Activated T-cell treated with anti-CD3 and anti-CD28 coated beads, Interleukin-2, amount 50 U/mL, for 24 hours (primary cell): ENCODE measurements around the gene ACTL10.

ENCODE experiments used
- DNase-seq: peaks from one replicate; pipeline ENCODE4 v3.0.0-alpha.2; 2020
- H3K27ac Mint-ChIP-seq: 2 replicates; pipeline ENCODE4 v1.8.0; 2020; ENCODE audit warnings: mild to moderate bottlenecking, mixed read lengths
- H3K27me3 Mint-ChIP-seq: 2 replicates; pipeline ENCODE4 v1.8.0; 2020; ENCODE audit warnings: mixed read lengths
- H3K36me3 Mint-ChIP-seq: 2 replicates; pipeline ENCODE4 v1.8.0; 2020; ENCODE audit warnings: low read depth, mixed read lengths
- H3K4me1 Mint-ChIP-seq: 2 replicates; pipeline ENCODE4 v1.8.0; 2020; ENCODE audit warnings: low read depth, mixed read lengths
- H3K4me3 Mint-ChIP-seq: 2 replicates; pipeline ENCODE4 v1.8.0; 2020; ENCODE audit warnings: mild to moderate bottlenecking, moderate library complexity, mixed read lengths
- H3K9me3 Mint-ChIP-seq: 2 replicates; pipeline ENCODE4 v1.8.0; 2020; ENCODE audit warnings: mixed read lengths

The ACTL10 gene

DNA sequence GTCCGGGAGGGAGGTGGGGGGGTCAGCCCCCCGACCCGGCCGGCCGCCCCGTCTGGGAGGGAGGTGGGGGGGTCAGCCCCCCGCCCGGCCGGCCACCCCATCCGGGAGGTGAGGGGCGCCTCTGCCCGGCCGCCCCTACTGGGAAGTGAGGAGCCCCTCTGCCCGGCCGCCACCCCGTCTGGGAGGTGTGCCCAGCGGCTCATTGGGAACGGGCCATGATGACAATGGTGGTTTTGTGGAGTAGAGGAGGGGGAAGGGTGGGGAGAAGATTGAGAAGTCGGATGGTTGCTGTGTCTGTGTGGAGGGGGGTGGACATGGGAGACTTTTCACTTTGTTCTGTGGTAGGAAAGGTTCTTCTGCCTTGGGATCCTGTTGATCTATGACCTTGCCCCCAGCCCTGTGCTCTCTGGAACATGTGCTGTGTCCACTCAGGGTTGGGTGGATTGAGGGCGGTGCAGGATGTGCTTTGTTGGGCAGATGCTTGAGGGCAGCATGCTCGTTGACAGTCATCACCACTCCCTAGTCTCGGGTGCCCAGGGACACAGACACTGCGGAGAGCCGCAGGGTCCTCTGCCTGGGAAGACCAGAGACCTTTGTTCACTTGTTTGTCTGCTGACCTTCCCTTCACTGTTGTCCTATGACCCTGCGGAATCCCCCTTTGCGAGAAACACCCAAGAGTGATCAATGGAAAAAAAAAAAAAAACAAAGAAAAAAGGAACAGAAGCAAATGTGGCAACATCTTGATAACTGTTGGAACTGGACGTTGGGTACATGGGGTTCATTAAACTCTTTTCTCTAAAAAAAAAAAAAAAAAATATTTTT is 35.1 kb downstream of the ACTL10 start:
- Mint-ChIP-seq H3K9me3 (no peaks in the 10 kb centered on the region), H3K36me3 (peaks cover 8% of the 10 kb centered on the region), H3K27ac (no peak overlapping the region), H3K4me3 (no peak overlapping the region), H3K4me1 (no peaks in the 10 kb centered on the region), H3K27me3 (no peaks in the 10 kb centered on the region)
- DNase-seq: no peak

DNA sequence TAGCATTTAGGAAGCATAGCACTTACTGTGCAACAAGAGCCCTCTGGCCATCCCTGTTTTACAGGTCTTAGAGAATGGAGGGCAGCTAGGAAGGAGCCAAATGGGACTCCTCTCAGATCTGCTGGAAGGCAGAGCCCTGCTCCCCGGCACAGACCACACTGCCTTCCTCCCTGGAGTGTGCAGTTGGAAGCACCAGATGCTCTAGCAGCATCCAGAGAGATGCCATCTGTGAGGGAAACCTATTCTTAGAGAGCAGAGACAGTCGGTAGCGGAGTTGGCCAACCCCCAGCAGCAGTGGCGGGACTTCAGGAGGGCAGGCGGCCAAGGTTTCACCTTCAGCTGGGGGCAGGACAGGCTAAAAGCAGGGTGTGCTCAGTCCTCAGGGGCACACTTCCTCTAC is 36.1 kb downstream of the ACTL10 start:
- no peaks in the 10 kb centered on the region for H3K27me3 Mint-ChIP-seq
- no peaks in the 10 kb centered on the region for H3K4me1 Mint-ChIP-seq
- H3K9me3 Mint-ChIP-seq: no peaks in the 10 kb centered on the region
- peaks cover 18% of the 10 kb centered on the region for H3K36me3 Mint-ChIP-seq
- no peak overlapping the region for H3K4me3 Mint-ChIP-seq
- H3K27ac Mint-ChIP-seq: no peak overlapping the region
- no peak for DNase-seq

DNA sequence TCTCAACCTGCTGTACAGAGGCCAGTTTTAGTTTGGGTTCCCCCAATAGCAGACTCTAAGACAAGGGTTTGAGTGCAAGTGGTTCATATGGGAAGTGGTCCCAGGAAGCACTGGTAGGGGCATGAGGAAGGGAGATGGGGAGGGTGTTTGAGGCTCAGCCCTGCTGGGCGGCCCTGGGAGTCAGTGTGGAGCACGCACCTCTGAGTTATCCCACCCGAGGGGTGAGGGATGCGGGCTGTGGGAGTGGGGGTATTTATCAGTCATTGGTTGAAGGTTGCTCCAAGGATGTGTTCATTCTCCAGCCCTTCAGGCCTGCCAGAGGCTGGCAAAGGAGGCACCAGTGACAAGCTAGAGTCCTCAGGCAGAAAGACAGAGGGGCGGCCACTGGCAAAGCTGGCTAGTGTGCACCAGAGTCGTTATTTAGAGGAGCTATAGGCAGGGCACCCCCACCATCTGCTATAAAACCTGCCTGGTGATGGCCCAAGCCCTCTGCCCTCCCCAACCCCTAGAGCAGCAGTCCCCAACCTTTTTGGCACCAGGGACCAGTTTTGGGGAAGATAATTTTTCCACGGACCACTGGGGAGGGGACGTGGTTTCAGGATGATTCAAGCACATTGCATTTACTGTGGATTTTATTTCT is 36.9 kb downstream of the ACTL10 start:
- peaks cover 19% of the 10 kb centered on the region for H3K36me3 Mint-ChIP-seq
- no peaks in the 10 kb centered on the region for H3K27me3 Mint-ChIP-seq
- no peaks in the 10 kb centered on the region for H3K4me1 Mint-ChIP-seq
- H3K9me3 Mint-ChIP-seq: no peaks in the 10 kb centered on the region
- DNase-seq: no peak
- no peak overlapping the region for H3K4me3 Mint-ChIP-seq
- no peak overlapping the region for H3K27ac Mint-ChIP-seq

DNA sequence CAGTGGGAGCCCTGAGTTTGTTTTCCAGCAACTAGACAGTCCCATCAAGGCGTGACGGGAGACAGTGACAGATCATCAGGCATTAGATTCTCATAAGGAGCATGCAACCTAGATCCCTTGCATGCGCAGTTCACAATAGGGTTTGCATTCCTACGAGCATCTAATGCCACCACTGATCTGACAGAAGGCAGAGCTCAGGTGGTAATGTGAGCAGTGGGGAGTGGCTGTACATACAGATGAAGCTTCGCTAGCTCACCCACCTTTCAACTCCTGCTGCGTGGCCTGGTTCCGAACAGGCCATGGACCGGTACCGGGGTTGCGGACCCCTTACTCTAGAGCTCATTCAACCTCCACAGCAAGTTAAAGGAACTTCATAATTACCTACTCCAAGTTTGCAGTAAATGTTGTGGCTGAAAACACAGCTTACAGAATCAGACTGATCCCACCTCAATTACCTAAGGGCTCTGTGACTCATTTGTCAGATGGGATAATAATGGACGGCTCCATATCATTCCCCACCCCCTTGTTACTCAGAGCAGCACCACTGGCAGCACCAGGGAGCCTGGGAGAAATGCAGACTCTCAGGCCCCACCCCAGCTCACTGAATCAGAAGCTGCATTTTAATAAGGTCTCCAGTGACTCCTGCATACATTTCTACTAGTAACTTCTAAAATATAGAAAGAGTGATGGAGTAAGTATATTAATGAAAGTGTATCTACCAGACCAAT is 37.6 kb downstream of the ACTL10 start:
- peaks cover 4% of the 10 kb centered on the region for H3K4me1 Mint-ChIP-seq

DNA sequence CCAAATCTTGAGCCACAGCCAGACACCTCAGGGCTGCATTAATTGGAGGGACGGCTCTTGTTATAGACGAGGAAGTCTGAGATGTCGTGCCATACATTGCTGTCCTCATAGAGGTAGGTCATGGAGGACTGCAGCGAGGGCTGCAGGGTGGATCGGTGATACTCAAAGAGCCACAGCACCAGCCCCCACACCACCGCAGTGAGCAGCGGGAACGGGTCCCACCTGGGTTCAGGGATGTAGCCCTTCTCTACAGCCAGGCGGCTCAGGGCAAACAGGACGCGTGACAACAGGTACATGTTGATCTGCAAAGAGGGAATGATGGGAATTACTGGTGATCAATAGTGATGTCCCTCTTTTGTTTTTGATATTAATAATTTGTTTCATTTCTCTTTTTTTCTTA is 40.9 kb downstream of the ACTL10 start:
- Mint-ChIP-seq H3K4me3 (no peak overlapping the region), H3K9me3 (no peaks in the 10 kb centered on the region), H3K27me3 (no peaks in the 10 kb centered on the region), H3K27ac (peak overlapping the region; percentile 59), H3K36me3 (peaks cover 38% of the 10 kb centered on the region), H3K4me1 (peaks cover 18% of the 10 kb centered on the region)
- DNase-seq: no peak

More for the DNA sequence above, 37.6 kb downstream of the ACTL10 start:
- no peak for DNase-seq
- Mint-ChIP-seq H3K9me3 (no peaks in the 10 kb centered on the region), H3K4me3 (no peak overlapping the region), H3K27ac (no peak overlapping the region), H3K36me3 (peaks cover 19% of the 10 kb centered on the region), H3K27me3 (no peaks in the 10 kb centered on the region)

- Mint-ChIP-seq H3K27ac (peak overlapping the region; percentile 85), H3K9me3 (no peaks in the 10 kb centered on the region), H3K27me3 (no peaks in the 10 kb centered on the region), H3K4me1 (peaks cover 18% of the 10 kb centered on the region), H3K36me3 (peaks cover 50% of the 10 kb centered on the region), H3K4me3 (no peak overlapping the region)
- DNase-seq: no peak
These were observed 42.7 kb downstream of the ACTL10 start for GRCh38 chr20:33709398-33709797.

- H3K27ac Mint-ChIP-seq: no peak overlapping the region
These were observed 43.3 kb downstream of the ACTL10 start for GRCh38 chr20:33709905-33710541.

DNA sequence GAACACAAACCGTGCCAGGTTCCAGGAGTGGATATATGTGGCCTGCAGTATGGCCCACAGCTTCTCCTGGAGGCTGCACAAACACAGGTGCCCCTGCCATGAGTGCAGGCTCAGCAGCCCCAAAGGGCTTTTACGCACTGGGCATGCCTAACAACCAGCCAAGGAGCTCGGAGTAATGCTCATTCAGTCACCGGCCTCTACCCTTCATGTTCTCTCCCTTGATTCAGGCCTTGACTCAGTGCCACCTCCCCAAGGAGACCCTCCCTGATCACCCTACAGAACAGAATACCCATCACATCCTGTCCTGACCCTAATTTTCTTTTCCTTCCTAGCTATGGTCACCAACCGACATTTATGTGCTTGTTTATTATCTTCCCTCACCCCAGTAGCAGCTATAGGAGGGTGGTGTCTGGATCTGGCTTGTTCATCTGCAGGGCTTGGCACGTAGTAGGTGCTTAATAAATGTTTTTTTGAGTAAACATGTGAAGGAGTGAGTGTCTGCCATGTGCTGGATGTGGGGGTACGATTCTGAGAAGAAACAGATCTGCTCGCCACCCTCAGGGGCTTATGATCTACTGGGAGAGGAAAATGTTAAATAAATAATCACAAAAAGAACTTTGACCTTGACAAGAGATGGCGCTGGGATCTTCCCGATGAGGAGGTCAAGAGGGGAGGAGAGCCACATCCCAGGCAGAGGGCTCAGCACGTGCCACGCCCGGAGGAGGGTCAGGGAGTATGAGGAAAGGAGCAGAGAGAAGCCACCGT is 44.1 kb downstream of the ACTL10 start:
- DNase-seq: no peak
- no peak overlapping the region for H3K4me3 Mint-ChIP-seq
- H3K9me3 Mint-ChIP-seq: no peaks in the 10 kb centered on the region
- peaks cover 18% of the 10 kb centered on the region for H3K4me1 Mint-ChIP-seq
- H3K36me3 Mint-ChIP-seq: peaks cover 47% of the 10 kb centered on the region
- H3K27ac Mint-ChIP-seq: peak overlapping the region; percentile 69
- H3K27me3 Mint-ChIP-seq: no peaks in the 10 kb centered on the region

More at GRCh38 chr20:33709905-33710541, 43.3 kb downstream of the ACTL10 start:
- no peak for DNase-seq
- Mint-ChIP-seq H3K27me3 (no peaks in the 10 kb centered on the region), H3K36me3 (peaks cover 49% of the 10 kb centered on the region), H3K9me3 (no peaks in the 10 kb centered on the region), H3K4me3 (no peak overlapping the region), H3K4me1 (peaks cover 18% of the 10 kb centered on the region)

DNA sequence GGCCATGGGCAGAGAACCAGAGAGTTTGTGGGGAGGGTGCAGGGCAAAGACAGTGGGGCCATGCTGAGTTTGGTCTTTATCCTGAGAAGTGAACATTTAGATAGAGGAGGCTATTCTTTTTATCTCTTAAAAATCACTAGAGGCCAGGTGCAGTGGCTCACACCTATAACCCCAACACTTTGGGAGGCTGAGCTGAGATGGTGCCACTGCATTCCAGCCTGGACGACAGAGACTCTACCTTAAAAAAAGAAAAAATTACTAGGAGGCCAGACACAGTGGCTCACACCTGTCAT is 44.6 kb downstream of the ACTL10 start:
- no peaks in the 10 kb centered on the region for H3K27me3 Mint-ChIP-seq
- no peaks in the 10 kb centered on the region for H3K9me3 Mint-ChIP-seq
- no peak for DNase-seq
- peak overlapping the region; percentile 69 for H3K27ac Mint-ChIP-seq
- no peak overlapping the region for H3K4me3 Mint-ChIP-seq
- peaks cover 18% of the 10 kb centered on the region for H3K4me1 Mint-ChIP-seq
- peaks cover 47% of the 10 kb centered on the region for H3K36me3 Mint-ChIP-seq

DNA sequence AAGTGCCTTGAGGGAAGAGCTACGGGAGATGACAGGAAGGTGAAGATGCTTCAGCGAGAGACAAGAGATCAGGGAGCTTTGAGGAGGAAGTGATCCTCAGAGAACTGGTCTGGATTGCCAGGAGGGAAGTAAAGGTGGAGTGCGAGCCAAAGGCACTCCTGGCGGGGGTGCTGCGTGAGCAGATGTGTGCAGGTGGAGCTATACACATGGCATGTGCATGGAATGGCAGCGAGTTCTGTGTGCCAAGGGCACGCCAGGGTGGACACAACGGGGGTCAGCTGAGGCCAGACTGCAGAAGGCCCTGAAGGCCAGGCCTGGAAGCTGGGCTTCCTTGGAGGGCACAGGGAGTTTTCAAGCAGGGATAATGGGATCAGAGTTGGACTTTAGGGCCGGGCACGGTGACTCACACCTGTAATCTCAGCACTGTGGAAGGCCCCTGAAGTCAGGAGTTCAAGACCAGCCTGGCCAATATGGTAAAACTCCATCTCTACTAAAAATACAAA is 47.2 kb downstream of the ACTL10 start:
- H3K36me3 Mint-ChIP-seq: peaks cover 37% of the 10 kb centered on the region
- H3K27me3 Mint-ChIP-seq: no peaks in the 10 kb centered on the region
- no peaks in the 10 kb centered on the region for H3K9me3 Mint-ChIP-seq

GRCh38 chr20:33716498-33716897 is 49.8 kb downstream of the ACTL10 start:
- no peak overlapping the region for H3K27ac Mint-ChIP-seq
- DNase-seq: no peak
- peaks cover 30% of the 10 kb centered on the region for H3K4me1 Mint-ChIP-seq
- H3K9me3 Mint-ChIP-seq: no peaks in the 10 kb centered on the region
- H3K36me3 Mint-ChIP-seq: peaks cover 31% of the 10 kb centered on the region
- no peak overlapping the region for H3K4me3 Mint-ChIP-seq
- no peaks in the 10 kb centered on the region for H3K27me3 Mint-ChIP-seq

More for the DNA sequence above, 47.2 kb downstream of the ACTL10 start:
- Mint-ChIP-seq H3K4me1 (peaks cover 28% of the 10 kb centered on the region), H3K4me3 (no peak overlapping the region), H3K27ac (no peak overlapping the region)
- no peak for DNase-seq
